ENCODE data around the gene HHATL.

DNA sequence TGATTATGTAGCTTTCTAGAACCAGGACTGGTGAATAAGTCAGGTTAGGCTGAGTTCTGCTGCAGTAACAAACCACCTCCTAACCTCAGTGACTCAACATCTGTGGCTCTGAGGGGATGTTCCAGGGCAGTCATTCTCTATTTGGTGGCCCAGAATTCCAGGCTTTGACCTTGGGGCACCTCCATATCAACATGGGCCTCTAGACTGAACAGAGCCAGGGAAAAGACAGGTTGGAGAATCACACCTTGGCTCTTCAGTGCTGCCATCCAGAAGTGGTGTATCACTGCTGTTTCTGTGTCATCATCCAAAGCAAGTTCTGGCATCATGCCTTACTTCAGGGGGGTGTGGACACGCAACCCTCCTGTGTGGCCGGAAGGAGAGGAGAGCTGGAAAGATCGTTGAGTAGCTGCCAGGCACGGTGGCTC, 33.8 kb downstream of the HHATL start:
- TF ChIP-seq, protein P1, sequence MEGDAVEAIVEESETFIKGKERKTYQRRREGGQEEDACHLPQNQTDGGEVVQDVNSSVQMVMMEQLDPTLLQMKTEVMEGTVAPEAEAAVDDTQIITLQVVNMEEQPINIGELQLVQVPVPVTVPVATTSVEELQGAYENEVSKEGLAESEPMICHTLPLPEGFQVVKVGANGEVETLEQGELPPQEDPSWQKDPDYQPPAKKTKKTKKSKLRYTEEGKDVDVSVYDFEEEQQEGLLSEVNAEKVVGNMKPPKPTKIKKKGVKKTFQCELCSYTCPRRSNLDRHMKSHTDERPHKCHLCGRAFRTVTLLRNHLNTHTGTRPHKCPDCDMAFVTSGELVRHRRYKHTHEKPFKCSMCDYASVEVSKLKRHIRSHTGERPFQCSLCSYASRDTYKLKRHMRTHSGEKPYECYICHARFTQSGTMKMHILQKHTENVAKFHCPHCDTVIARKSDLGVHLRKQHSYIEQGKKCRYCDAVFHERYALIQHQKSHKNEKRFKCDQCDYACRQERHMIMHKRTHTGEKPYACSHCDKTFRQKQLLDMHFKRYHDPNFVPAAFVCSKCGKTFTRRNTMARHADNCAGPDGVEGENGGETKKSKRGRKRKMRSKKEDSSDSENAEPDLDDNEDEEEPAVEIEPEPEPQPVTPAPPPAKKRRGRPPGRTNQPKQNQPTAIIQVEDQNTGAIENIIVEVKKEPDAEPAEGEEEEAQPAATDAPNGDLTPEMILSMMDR (IDR thresholded peaks at IDR 0.05) = no peak
- TF ChIP-seq POLR2A (IDR thresholded peaks at IDR 0.05) (no peak), EP300 (IDR thresholded peaks at IDR 0.05) (no peak)

Measured in ovary (tissue), 3 donors.